Retinal pigment epithelial cell (primary cell): Measurements from ENCODE around the gene TMEM154.

Experiments
- DNase-seq: peaks from one replicate; pipeline ENCODE4 v3.0.0-alpha.2; 2010; ENCODE audit warnings: low read depth
- H3K4me3 ChIP-seq: 2 replicates; pipeline ENCODE4 v1.5.1; 2011; ENCODE audit warnings: mild to moderate bottlenecking, low read length, control low read depth, moderate library complexity
- TF ChIP-seq, protein P1 (sequence below): conservative IDR thresholded peaks from 2 replicates; pipeline ENCODE4 v1.5.1; 2011; ENCODE audit warnings: low read depth, low read length, control low read depth, inconsistent platforms

TMEM154 gene

DNA sequence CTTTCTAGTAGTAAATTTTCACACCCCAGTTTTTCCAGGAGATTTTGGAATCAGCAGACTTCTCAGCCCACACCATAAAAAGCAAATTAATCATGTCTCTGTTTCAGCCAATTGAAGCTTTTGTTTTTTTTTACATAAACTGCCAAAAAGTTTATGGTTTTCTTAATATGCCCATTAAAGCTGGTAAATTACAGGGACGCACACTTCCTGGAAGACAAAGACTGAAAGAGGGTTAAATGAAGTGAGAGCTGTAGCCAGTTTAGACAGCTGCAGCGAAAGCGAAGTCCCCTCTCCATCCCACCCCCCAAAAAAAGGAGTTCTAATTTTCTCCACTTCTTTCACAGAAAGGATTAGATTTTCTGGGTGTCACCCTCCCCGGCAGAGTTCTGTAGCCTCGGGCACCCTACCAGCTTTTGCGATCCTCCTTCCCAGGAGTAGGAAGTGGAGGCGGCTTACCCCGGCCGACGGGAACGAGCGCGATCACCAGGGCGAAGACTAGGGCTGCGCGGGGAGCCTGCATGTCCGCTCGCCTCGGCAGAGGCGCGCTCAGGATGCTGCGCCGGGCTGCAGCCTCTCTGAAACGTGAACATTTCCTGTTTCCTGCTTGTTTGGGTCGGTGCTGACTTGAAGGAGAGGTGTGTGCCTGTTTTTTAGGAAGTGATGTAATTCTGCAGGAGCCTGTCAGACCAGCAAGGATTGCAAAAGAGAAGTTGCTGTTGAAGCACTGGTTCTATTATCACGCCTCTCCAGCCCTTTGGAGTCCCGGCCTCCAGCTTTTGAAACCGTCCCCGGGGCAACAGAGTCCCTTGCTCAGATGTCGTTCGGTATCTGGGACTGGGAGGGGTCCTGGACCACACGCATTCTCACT lies at the start of gene TMEM154:
Gene TMEM154, minus strand, starts transcription at position 584 of the 868 bp plus-strand sequence. Its CDS starts 64 bp downstream, at position 520.
- peak within 1 kb of the TSS; percentile 64 for H3K4me3 ChIP-seq
- DNase-seq = no peak
- TF ChIP-seq, protein P1, sequence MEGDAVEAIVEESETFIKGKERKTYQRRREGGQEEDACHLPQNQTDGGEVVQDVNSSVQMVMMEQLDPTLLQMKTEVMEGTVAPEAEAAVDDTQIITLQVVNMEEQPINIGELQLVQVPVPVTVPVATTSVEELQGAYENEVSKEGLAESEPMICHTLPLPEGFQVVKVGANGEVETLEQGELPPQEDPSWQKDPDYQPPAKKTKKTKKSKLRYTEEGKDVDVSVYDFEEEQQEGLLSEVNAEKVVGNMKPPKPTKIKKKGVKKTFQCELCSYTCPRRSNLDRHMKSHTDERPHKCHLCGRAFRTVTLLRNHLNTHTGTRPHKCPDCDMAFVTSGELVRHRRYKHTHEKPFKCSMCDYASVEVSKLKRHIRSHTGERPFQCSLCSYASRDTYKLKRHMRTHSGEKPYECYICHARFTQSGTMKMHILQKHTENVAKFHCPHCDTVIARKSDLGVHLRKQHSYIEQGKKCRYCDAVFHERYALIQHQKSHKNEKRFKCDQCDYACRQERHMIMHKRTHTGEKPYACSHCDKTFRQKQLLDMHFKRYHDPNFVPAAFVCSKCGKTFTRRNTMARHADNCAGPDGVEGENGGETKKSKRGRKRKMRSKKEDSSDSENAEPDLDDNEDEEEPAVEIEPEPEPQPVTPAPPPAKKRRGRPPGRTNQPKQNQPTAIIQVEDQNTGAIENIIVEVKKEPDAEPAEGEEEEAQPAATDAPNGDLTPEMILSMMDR = no peak

GRCh38 chr4:152729466-152729865 lies 49.7 kb upstream of the TMEM154 start:
- no peak for DNase-seq

GRCh38 chr4:152728343-152728742 lies 48.5 kb upstream of the TMEM154 start:
- DNase-seq = no peak
- H3K4me3 ChIP-seq = no peak overlapping the region
- TF ChIP-seq, protein P1 = no peak

More at GRCh38 chr4:152729466-152729865, 49.7 kb upstream of the TMEM154 start:
- TF ChIP-seq, protein P1 = no peak
- H3K4me3 ChIP-seq = no peak overlapping the region

- TF ChIP-seq, protein P1 = no peak
Observed at GRCh38 chr4:152727784-152728183, 48.0 kb upstream of the TMEM154 start.

GRCh38 chr4:152724494-152724893 lies 44.7 kb upstream of the TMEM154 start:
- no peak overlapping the region for H3K4me3 ChIP-seq
- TF ChIP-seq, protein P1 = no peak
- DNase-seq = no peak

More at GRCh38 chr4:152727784-152728183, 48.0 kb upstream of the TMEM154 start:
- no peak for DNase-seq
- H3K4me3 ChIP-seq = no peak overlapping the region

- H3K4me3 ChIP-seq = no peak overlapping the region
- DNase-seq = no peak
- TF ChIP-seq, protein P1 = no peak
Observed at GRCh38 chr4:152723236-152723635, 43.4 kb upstream of the TMEM154 start.
